Stimulated activated CD8-positive, alpha-beta memory T cell treated with anti-CD3 and anti-CD28 coated beads, Interleukin-12 subunit alpha, Interleukin-12 subunit beta, amount 100 ng/mL, for 1 hour (primary cell): Measurements from ENCODE around the gene KCNK10.

ENCODE experiments used
- DNase-seq: peaks from one replicate; pipeline ENCODE4 v3.0.0-alpha.2; 2020; ENCODE audit warnings: low read depth

The KCNK10 gene

DNA sequence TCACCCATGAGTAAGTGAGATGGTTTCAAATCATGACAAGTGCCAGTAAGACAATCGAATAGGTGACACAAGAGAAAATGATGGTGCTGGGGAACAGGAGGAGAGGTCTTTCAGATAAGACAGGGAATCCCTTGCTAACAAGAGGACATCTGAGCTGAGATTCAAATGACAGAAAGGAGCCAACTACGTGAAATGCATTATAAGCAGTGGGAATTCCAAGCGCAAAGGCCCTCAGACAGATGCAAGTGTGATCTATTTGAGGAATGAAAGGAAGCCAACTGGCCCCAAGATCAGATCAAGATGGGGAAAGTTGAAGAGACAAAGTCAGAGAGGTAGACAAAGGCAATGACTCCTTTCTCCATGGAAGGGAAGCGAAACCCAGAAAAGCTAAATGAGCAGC lies 4.7 kb downstream of the KCNK10 start:
- no peak for DNase-seq

DNA sequence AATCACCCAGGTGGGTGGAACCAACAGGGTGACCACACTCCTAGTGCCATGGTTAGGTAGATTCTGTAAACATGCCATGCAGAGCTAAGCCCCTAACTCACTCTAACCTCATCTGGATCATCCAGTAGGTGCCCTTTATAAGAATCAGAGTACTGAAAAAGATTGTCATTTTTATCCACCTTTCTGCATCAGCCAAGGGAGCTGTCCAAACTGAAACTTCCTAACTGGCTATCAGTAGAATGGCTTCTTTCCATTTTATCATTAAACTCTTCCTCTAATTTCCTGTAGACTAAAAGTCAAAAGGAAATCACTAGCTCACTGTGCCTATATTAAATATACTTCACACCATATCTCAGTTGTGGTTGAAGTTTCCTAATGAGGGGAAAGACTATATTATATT lies 6.5 kb downstream of the KCNK10 start:
- DNase-seq: no peak

DNA sequence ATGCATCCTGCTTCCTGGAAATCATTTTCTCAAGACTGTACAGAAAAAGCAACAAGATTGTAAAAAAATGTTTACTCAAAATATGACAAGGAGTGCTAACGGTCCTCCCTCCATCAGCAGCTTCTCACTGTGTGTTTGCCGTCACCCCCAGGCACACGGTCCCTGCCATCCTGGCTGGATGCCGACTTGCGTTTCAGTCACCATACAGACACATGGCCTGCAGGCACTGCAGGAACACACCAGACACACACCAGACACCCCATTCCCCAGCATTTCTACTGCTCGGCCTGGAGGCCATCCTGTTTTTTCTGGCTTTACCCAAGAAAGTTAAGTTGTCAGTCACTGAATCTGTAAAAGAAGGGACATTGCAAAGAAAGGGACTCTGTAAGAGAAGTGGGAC lies 10.8 kb downstream of the KCNK10 start:
- no peak for DNase-seq

DNA sequence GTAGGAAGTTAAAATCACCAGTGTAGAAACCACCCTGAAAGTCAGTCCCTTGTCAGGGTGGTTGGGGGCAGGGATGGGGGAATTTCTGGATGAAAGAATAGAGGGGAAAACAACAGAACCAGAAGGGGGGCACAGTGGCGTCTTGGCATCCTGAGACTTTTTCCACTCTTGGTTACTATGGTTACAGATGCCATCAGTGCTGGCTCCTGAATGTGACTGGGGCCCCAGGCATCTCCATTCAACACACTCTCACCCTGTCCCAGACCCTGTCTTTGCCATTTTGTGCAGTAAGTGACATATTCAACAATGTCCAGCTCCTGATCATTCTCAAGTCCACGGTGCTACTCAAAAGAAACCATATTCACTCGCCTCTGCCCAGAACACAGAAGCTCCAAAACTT lies 11.3 kb downstream of the KCNK10 start:
- DNase-seq: no peak

DNA sequence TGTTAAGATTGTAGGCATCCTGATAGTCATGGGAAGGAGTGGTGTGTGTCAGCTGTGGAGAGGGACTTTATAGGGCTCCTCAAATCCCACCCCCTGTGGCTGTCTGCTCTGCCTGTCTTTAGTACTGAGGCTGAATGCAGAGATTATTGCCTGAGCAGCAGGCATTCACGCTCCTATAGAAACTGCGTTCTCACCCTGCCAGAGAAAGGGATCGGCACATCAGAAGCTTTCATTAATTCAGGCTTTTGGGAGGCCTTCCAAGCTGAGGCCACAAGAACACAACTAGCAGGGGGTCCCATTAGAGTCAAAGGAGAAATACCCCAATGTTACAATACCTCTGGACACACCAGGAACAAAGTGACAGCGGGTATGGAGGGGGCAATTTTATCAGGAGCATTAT lies 12.6 kb downstream of the KCNK10 start:
- DNase-seq: no peak

DNA sequence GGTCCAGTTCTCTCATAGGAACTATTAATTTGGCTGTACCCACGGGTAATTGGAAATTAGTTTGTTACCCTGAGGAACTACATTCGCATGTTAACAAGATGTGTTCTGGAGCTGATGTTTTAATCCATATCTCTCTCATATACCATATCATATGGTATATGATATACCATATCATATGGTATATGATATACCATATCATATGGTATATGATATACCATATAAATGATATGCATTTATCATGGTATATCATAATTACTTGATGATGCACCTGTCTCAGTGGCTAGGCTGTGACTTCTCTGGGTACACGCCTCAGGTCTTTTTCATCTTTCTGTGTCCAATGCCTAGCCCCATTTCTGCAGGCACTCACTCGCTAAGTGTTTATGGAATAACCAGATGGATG lies 13.0 kb downstream of the KCNK10 start:
- no peak for DNase-seq

DNA sequence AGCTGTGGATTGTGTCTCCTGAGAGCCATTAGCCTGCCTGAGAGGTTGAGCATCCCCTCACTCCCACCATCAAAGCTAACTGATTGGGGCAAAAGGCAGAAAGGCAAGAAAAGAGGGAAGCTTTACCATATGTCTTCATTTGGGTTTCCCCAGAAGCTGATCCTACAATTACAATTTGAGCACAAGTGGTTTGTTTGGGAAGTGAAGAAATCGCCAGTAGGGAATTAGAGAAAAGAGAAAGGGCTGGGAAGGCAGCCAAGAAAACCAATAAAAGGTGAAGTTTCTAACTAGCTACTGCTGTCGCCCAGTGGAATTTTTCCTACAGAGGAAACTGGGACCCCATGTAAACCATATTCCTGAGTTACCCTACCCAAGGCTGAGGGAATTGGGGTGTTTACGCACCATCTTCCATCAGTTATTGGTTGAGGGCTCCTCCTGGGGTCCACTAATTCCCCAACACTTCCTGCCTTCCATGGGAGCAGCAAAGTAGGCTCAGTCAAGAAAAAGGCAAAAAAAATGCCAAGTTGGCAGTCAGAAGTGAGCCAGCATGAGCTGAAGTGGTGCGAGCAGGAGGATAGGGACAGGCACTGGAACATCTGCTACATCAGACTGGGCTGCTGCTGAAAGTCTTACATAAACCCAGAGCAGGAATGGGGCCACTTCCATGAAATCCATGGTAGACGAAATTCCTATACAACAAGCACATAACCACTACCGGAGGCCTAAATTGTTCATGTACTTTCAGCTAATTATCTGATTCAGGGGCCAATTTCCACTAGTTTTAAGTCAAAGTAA lies 17.3 kb downstream of the KCNK10 start:
- DNase-seq: no peak

DNA sequence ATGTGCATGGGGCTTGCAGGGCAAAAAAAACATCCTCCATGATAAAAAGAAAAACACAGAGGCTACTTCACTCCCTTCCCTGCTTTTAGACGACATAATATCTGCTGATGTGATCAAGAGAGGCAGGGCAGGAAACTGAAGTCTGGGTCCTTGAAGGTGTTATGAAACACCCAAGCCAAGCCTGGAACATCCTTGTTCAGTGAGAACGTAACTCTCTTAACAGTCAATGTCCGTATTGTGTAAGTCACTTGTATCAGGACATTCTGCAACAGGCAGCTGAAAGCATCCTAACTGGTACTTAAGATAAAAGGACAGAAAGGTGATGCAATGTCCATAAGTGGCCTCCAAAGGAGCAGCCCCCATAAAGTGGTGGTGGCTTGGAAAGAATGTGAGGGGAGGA lies 20.0 kb downstream of the KCNK10 start:
- no peak for DNase-seq

DNA sequence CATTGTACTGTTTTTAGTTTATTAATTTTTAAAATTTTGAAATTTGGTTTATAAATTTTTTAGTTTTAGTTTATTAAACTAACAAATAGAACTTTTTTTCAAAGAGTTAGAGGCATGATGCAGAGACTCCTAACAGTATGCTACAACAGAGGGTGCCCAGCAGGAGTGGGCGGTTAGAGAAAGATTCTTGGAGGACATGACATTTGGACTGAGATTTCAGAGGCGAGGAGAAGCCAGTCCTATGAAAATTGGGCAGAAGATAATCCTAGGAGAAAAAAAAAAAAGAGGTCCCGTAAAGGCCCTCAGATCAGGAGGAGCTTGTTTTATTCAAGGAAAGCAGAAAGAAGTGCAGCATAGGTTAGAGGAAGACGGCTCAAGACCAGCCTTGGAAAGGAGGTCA lies 21.7 kb downstream of the KCNK10 start:
- no peak for DNase-seq

DNA sequence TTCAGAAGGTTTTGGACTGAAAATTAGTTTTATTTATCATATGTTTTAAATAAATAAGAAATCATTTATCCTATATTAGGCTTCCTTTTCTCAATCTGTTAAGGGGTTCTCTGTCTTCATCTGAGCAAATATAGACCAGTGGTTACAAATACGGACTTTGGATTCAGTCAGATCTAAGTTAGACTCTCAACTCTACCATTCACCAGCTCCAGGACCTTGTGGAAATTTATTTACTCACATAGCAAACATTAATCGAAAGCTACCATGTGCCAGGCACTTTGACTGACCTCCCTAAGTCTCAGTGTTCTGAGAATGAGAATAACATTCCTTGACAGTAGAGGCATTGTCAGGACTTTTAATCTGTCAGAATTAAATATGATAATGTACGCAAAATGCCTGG lies 22.3 kb downstream of the KCNK10 start:
- DNase-seq: no peak

DNA sequence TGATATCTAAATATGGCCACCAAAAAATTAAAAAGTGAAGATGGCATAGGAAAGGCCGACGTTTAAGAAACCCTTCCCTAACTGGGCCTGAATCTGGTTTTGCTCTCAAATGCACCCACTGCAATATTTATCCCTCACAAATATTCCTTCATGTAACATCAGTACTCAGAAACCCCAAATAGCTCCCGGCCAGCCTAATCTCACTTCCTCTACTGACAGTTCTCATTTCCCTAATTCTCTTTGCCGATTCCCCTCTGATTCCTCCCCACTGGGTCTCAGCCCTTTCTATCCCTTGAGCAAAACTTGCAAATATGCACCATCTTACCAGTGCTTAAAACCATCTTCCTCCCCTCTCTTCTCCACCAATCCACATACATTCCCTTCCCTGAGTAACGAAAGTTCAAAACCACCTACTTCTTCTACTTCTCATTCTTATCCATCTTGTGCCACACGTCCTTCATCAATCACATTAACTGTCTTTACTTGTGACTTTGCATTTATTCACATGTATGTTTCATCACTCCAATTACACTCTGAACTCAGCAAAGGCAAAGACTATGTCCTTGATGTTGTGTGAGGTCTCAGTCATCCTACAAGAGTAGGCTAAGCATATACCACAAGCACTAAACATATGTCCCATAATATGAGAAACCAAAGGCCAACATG lies 23.1 kb downstream of the KCNK10 start:
- DNase-seq: no peak

DNA sequence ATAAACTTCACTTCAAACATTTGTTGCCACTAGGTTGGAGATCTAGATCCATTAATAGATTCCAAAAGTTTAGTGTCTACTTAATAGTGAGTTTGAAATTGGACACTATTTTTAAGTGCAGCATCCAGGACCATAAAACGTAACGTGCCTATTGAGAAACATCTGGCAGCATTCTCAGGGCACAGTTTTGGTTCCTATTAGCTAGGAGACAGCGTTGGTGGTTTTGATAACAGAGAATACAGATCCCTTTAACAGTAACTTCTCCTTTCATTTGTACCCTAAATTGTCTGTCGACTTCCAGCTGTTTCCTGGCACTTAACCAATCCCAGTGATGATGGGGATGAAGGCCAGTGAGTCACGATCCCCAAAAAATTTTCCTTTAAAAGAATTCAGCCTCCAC lies 25.8 kb downstream of the KCNK10 start:
- no peak for DNase-seq

DNA sequence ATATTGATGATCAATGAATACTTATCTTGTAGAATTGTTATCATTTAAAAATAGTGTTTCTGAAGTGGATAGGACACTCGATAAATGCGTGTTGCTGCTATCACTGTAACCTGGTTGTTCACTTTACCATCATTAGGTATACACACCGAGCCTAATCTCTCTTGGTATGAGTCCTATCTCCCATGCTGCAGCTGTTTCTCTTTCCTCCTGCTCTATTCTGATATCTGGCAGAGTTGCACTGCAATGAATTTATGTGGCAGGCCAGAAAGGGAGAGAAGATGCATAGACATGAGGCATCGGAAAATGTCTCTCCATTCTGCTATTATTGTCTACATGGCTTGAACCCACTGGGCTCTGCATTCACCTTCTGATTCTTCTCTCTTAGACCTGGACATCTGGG lies 26.7 kb downstream of the KCNK10 start:
- DNase-seq: no peak

DNA sequence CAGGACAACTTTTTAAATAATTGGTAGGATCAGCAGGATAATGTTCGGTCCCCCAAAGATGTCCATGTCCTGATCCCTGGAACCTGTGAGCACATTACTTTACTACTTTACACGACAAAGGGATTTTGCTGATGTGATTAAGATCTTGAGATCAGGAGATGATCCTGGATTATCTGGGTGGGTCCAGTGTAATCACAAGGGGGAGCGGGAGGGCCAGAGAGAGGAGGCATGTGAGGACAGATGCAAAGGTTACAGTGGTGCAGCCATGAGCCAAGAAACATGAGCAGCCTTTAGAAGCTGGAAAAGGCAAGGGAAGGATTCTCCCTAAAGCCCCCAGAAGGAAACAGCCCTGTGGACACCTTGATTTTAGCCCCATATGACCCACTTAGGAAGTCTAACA lies 33.1 kb downstream of the KCNK10 start:
- DNase-seq: no peak

DNA sequence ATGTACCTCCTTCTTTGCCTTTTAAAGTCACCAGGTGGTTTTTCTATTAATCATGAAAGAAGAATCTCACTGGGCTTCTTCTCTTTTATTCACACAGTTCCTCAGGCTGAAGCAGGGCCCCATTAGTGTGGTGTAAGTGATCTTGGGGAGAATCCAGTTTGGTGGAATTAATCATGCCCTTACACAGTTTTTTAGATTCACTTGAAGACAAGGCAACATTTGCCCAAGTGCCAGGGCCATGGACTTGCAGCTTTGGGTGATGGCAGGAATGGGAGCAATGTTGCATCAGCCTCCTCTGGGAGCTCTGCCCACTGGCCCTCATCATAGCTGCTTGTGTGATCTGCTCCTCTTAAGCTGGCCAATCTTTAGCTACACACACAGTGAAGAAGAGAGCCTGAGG lies 33.8 kb downstream of the KCNK10 start:
- no peak for DNase-seq

DNA sequence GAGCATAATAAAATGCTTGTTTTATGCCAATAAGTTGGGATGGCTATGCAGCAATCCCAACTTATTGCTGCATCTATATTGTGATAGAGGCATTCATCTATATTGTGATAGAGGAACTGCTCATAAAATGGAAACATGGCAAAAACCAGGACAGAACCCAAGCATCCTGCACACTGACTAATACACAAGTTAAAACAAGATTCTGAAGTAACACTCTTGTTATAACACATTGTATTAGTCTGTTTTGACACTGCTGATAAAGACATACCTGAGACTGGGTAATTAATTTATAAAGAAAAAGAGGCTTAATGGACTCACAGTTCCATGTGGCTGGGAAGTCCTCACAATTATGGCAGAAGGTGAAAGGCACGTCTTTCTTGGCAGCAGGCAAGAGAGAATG lies 36.8 kb downstream of the KCNK10 start:
- no peak for DNase-seq

DNA sequence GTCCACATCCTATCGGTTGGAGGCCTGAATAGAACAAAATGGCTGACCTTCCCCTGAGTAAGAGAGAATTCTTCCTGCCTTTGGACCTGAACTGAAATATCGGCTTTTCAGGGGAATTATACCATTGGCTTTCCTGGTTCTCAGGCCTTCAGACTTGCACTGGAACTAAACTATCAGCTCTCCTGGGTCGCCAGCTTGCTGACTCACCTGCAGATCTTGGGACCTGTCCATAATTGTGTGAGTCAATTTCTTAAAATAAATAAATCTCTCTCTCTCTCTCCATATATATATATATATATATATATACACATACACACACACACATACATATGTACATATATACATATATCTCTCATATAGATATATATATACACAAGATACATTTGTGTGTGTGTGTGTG lies 41.6 kb downstream of the KCNK10 start:
- no peak for DNase-seq

DNA sequence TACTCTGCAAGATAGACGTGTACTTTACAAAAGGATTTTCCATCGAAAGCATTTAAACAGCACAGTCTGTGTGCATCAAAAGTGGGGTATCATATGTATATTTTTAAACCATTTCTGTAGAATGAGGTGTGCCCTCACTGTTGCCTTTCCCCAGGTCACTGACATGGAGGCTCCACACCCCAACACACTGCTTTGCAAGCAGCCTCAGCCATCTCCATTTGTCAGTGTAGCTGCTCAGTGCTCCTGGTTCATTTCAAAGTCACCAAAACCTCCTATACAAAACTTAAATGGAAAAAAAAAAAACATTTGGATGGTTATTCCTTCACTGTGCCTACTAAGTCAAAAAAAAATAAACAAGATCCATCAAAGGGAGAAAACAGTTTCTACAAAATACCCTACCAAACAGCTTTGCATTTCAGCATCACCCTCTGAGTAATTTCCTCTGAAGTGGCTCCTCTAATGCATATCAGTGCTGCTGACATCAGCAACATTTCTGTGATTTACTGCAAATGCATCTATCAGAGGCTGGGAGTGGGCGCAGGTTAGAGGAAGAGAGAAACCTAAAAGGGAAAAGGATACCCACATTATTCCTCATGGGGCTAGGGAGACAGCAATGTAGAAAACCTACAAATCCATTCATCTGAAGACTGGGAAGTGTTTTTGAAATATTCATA lies 46.0 kb downstream of the KCNK10 start:
- DNase-seq: no peak

DNA sequence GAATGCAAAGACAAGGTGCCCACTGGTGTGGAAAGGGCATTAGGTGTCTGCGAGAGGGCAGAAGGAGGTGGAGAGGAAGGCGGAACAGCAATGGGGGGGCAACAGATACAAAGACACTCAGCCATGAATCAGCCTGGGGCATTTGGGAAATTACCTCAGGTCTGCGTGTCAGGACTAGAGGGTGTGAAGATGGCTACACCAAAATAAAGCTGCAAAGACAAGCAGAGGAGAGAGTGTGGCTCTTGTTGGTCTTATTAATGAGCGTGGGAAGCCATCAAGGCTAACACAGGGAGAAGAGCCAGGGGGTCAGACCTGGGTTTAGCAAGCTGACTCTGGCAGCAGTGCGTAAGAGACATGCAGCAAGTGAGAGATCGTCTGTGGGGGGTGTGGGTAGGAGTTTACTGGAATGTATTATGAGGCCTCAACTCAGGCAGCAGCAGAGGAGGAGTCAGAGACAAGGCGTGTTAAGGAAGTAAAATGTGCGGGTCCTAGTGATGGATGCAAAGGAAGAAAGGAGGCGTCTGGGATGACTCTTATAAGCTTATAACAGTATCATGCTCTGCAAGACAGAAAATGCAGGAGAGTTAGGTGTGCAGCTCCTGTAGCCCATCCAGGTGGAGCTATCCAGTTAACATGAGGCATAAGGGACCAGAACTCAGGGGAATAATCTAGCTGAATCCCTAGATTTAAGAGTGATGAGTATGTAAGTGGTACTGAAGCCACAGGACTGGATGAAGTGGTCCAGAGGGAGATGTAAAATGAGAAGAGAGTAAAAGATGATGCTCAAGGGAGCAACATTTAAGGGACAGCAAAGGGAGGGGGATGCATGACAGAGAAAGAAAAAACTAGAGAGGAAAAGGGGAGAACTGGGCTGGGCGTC lies 50.4 kb downstream of the KCNK10 start:
- no peak for DNase-seq

DNA sequence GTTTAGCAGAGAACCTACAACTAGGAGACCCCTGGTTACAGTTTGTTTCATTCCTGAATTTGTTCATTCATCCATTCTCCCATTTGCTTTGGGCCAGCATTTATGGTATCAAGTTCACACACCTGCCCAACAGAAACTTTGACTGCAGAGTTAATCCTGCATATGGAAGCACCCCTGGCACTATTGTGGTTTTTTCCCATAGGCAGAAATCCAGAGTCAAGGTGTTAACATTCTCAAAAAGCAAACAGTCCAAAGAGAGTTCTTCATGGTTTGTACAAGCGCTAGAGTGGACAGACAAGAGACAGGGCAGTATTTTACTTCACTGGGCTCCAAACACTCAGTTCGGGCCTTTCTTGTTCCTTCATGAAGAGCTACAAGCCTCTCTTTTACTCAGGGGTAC lies 51.9 kb downstream of the KCNK10 start:
- DNase-seq: no peak

DNA sequence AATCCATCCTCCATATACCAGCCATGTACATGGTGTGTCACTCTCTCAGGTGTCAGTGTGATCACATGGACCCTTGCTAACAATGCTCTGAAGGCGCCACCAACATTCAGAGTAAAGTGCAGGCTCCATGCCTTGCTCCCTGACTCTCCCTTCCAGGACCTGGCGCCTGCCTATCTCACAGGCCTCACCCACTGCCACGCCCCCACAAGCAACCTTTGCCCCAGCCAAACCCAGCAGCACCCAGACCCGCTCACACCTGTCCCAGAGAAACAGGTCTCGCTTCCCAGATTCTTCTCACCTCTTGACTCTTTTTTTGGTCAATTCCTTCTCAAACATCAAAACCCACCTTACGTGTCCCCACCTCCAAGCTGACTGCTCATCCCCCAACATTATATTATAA lies 52.3 kb downstream of the KCNK10 start:
- no peak for DNase-seq

DNA sequence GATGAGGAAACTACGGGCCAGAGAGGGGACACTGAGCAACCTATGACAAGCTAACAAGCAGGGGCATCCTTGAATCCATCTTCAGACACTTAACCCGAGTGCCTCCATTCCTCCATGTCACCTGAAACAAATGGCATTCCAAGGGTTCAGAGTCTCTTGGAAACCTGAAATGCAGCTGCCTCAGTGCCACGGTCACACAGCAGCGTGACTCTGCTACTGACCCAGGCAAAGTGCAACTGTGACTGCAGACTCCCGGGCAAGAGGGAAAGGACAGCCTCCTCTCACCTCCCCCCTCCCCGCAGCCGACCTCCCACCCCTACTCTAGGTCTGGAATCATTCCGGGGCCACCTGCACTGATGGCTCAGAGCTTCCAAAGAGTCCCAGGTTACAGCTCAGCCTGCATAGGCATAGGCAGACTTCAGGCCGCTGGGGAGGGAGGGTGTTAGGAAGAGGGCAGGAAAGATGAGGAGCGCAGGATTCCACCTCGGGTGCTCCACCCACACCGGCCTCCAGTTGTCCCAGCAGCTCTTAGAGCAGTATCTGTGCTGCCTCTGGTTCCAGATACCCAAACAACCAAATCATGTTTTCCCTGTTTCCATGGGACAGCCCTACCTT lies 53.2 kb downstream of the KCNK10 start:
- no peak for DNase-seq
